CD14-positive monocyte (primary cell): Measurements from ENCODE around the gene MNX1. TPM values are rescaled to one million over a fixed set of nuclear protein-coding genes. Genes with fewer than 3 reads are reported as not detected.

ENCODE experiments used
- DNase-seq, 3 donors: peaks; one replicate each; pipeline ENCODE4 v3.0.0-alpha.2; 2011 to 2022
- H2AFZ ChIP-seq: 2 replicates; pipeline ENCODE4 v1.6.0; 2012; ENCODE audit warnings: mild to moderate bottlenecking, low read depth, low read length, inconsistent platforms; ENCODE audit not compliant: insufficient read depth, poor library complexity, severe bottlenecking
- H3K27ac ChIP-seq, 2 donors: 1 replicate in 1 of 2; 2 replicates in 1 of 2; pipeline ENCODE4 v1.5.1; 2012 to 2013; ENCODE audit warnings: low read length in 2 of 2, control low read depth in 1 of 2, inconsistent platforms in 1 of 2, low read depth in 1 of 2, mild to moderate bottlenecking in 1 of 2
- H3K27me3 ChIP-seq, 2 donors: one replicate each; pipeline versions ENCODE4 v1.6.0 to v1.6.1; 2011 to 2013; ENCODE audit warnings: low read length in 2 of 2; ENCODE audit not compliant: control insufficient read depth in 2 of 2, insufficient read depth in 2 of 2
- H3K36me3 ChIP-seq, 2 donors: replicated peaks in 1 of 2; 1 replicate in 1 of 2; 2 replicates in 1 of 2; pipeline versions ENCODE4 v1.5.1 to v1.6.1; 2012 to 2013; ENCODE audit warnings: low read length in 2 of 2, control low read depth in 1 of 2, inconsistent platforms in 1 of 2, mild to moderate bottlenecking in 1 of 2; ENCODE audit not compliant: insufficient read depth in 2 of 2, control insufficient read depth in 1 of 2
- H3K4me1 ChIP-seq, 2 donors: 1 replicate in 1 of 2; 2 replicates in 1 of 2; pipeline versions ENCODE4 v1.5.1 to v1.6.1; 2012 to 2013; ENCODE audit warnings: low read length in 2 of 2, control low read depth in 1 of 2, inconsistent platforms in 1 of 2, mild to moderate bottlenecking in 1 of 2, moderate library complexity in 1 of 2; ENCODE audit not compliant: insufficient read depth in 2 of 2, control insufficient read depth in 1 of 2
- H3K4me2 ChIP-seq: replicated peaks from 2 replicates; pipeline ENCODE3; 2012; ENCODE audit warnings: low read length, moderate library complexity, mild to moderate bottlenecking; ENCODE audit not compliant: poor library complexity, severe bottlenecking; ENCODE audit errors: extremely low read depth
- H3K4me3 ChIP-seq, 3 experiments: fragments of 200-600 bp in 1 of 3; sonication (generic) in 1 of 3; replicated peaks in 1 of 3; 1 replicate in 2 of 3; 2 replicates in 1 of 3; pipeline ENCODE4 v1.5.1; 2011 to 2013; ENCODE audit warnings: low read length in 3 of 3, mild to moderate bottlenecking in 3 of 3, control low read depth in 2 of 3, low read depth in 2 of 3, inconsistent platforms in 1 of 3, moderate library complexity in 1 of 3
- H3K79me2 ChIP-seq: 2 replicates; pipeline ENCODE4 v1.6.0; 2012; ENCODE audit warnings: mild to moderate bottlenecking, control low read depth, inconsistent platforms, low read length, moderate library complexity; ENCODE audit not compliant: insufficient read depth
- H3K9ac ChIP-seq: 2 replicates; pipeline ENCODE4 v1.6.0; 2017; ENCODE audit warnings: low read length, mild to moderate bottlenecking; ENCODE audit not compliant: insufficient read depth, poor library complexity, severe bottlenecking
- H3K9me3 ChIP-seq, 2 donors: replicated peaks in 1 of 2; 1 replicate in 1 of 2; 2 replicates in 1 of 2; pipeline versions ENCODE4 v1.5.1 to v1.6.1; 2012 to 2013; ENCODE audit warnings: low read length in 2 of 2, control low read depth in 1 of 2; ENCODE audit not compliant: control insufficient read depth in 1 of 2, insufficient read depth in 1 of 2
- H4K20me1 ChIP-seq: 2 replicates; pipeline ENCODE4 v1.6.0; 2012; ENCODE audit warnings: mild to moderate bottlenecking, low read length, control low read depth, moderate library complexity; ENCODE audit not compliant: insufficient read depth
- H3K27ac Mint-ChIP-seq, 7 donors: one replicate each; pipeline ENCODE4 v1.8.0; 2020; ENCODE audit warnings: mild to moderate bottlenecking in 7 of 7, mixed read lengths in 7 of 7, moderate library complexity in 6 of 7, inconsistent platforms in 2 of 7
- H3K27me3 Mint-ChIP-seq, 3 donors: one replicate each; pipeline ENCODE4 v1.8.0; 2021 to 2022; ENCODE audit warnings: low read depth in 3 of 3, mild to moderate bottlenecking in 3 of 3, mixed read lengths in 3 of 3, moderate library complexity in 3 of 3, inconsistent platforms in 1 of 3
- H3K36me3 Mint-ChIP-seq, 2 donors: one replicate each; pipeline ENCODE4 v1.8.0; 2020; ENCODE audit warnings: mixed read lengths in 2 of 2, inconsistent platforms in 1 of 2, mild to moderate bottlenecking in 1 of 2
- H3K4me1 Mint-ChIP-seq: one replicate; pipeline ENCODE4 v1.8.0; 2020; ENCODE audit warnings: mild to moderate bottlenecking, mixed read lengths
- H3K4me3 Mint-ChIP-seq, 2 donors: one replicate each; pipeline ENCODE4 v1.8.0; 2020; ENCODE audit warnings: mild to moderate bottlenecking in 2 of 2, mixed read lengths in 2 of 2, moderate library complexity in 1 of 2
- H3K9me3 Mint-ChIP-seq, 7 donors: one replicate each; pipeline ENCODE4 v1.8.0; 2020 to 2022; ENCODE audit warnings: mixed read lengths in 7 of 7, mild to moderate bottlenecking in 6 of 7, moderate library complexity in 6 of 7, inconsistent platforms in 2 of 7
- CTCF ChIP-seq: fragments of 200-600 bp; IDR thresholded peaks from one replicate; pipeline ENCODE4 v1.8.0; 2022; ENCODE audit warnings: antibody characterized with exemption, mild to moderate bottlenecking
- WGBS: methylation state at CpG from one replicate; pipeline ENCODE4 v1.1.5; 2013; ENCODE audit warnings: missing lambda C conversion rate; ENCODE audit not compliant: insufficient coverage; 5-methylcytosine and 5-hydroxymethylcytosine counted together
- intact Hi-C, 2 donors: fragments of 100-400 bp; cut with micrococcal nuclease; formaldehyde crosslinking; loops; one replicate each; pipeline versions ENCODE4 v1.15.0 to v1.15.1; 2023
- polyA plus RNA-seq, 3 donors: library from polyadenylated mRNA; depleted of rRNA in 1 of 3; unstranded in 2 of 3; stranded (reverse) in 1 of 3; fragments of 300-500 nt in 2 of 3; fragments of >200 nt in 1 of 3; fragmentation: Illumina TruSeq in 2 of 3; gene quantifications; 1 replicate in 2 of 3; 2 replicates in 1 of 3; pipeline ENCODE4 v1.2.3, GENCODE V29; 2012 to 2021

MNX1 gene
- polyA plus RNA-seq, 3 donors, result not detected

GRCh38 chr7:157044943-157045660 lies 34.6 kb upstream of the MNX1 start:
- Histone ChIP-seq H4K20me1 (no peaks in the 10 kb centered on the region), H3K4me2 (no peak overlapping the region), H3K9me3 (no peaks in the 10 kb centered on the region), H3K79me2 (no peaks in the 10 kb centered on the region), H3K27me3 (no peaks in the 10 kb centered on the region), H3K4me3 (no peak overlapping the region), H3K9ac (no peak overlapping the region), H3K27ac (no peak overlapping the region), H3K4me1 (no peaks in the 10 kb centered on the region), H2AFZ (no peak overlapping the region), H3K36me3 (no peaks in the 10 kb centered on the region)
- no peaks in the 10 kb centered on the region for H3K36me3 Mint-ChIP-seq
- TF ChIP-seq CTCF, result no peak
- 92% methylated on average over 27 of the region's 30 CpGs for WGBS
- intact Hi-C loops, result no loop called here
- no peaks in the 10 kb centered on the region for H3K4me1 Mint-ChIP-seq
- no peaks in the 10 kb centered on the region for H3K9me3 Mint-ChIP-seq
- no peak for DNase-seq
- H3K4me3 Mint-ChIP-seq, result no peak overlapping the region
- H3K27me3 Mint-ChIP-seq, result peaks cover 8 to 10% (median 10%) of the 10 kb centered on the region in 3 donors
- no peak overlapping the region for H3K27ac Mint-ChIP-seq

- Mint-ChIP-seq H3K4me3 (no peak overlapping the region), H3K4me1 (no peaks in the 10 kb centered on the region), H3K27me3 (peaks cover 10% of the 10 kb centered on the region in 3 donors), H3K27ac (peak overlapping the region in 1 of 7 donors; percentile 27), H3K9me3 (peaks cover 0 to 3% (median 0%) of the 10 kb centered on the region in 7 donors), H3K36me3 (no peaks in the 10 kb centered on the region)
- no peak overlapping the region for H3K4me3 ChIP-seq
- WGBS, result 95% methylated on average over 8 of the region's 17 CpGs
- no peak overlapping the region for H3K4me2 ChIP-seq
- H4K20me1 ChIP-seq, result no peaks in the 10 kb centered on the region
- H3K27me3 ChIP-seq, result no peaks in the 10 kb centered on the region
- no peaks in the 10 kb centered on the region for H3K9me3 ChIP-seq
- no peaks in the 10 kb centered on the region for H3K36me3 ChIP-seq
- no peaks in the 10 kb centered on the region for H3K4me1 ChIP-seq
- DNase-seq, result no peak
- intact Hi-C loops, result no loop called here
- H3K79me2 ChIP-seq, result no peaks in the 10 kb centered on the region
- H3K9ac ChIP-seq, result no peak overlapping the region
- no peak overlapping the region for H3K27ac ChIP-seq
- no peak overlapping the region for H2AFZ ChIP-seq
- TF ChIP-seq CTCF, result no peak
Observed at GRCh38 chr7:157044147-157044687, 33.8 kb upstream of the MNX1 start.
